Activated CD8-positive, alpha-beta T cell treated with anti-CD3 and anti-CD28 coated beads, Interleukin-2, amount 10 ng/mL, durations not matched to agents 7 days and 5 days (primary cell): ENCODE results near the gene PEX10. TPM values are rescaled to one million over a fixed set of nuclear protein-coding genes. Genes with fewer than 3 reads are reported as not detected.

Experiments
- total RNA-seq, 2 experiments: library from RNA; stranded (reverse); gene quantifications; one replicate each; pipeline ENCODE4 v1.2.3, GENCODE V29; 2021

Gene PEX10
- total RNA-seq, 2 experiments from 2014 or later, result 10.3 to 12.3 TPM

Other genes with a start within 250 kb of the PEX10 start
- 10 to 100 TPM; 69.7 to 74.4 TPM for gene FAAP20, start 217.8 kb downstream of the PEX10 start, total RNA-seq
- 10 to 100 TPM; 41.2 to 41.4 TPM for gene SKI, start 184.2 kb downstream of the PEX10 start, total RNA-seq
- gene MORN1, start 21.0 kb downstream of the PEX10 start, total RNA-seq, result 1 to 10 TPM; 6.2 to 7.9 TPM
- gene RER1, start 20.7 kb downstream of the PEX10 start, total RNA-seq, result 100 to 1,000 TPM; 148 to 151 TPM
- gene PLCH2, start 63.7 kb upstream of the PEX10 start, total RNA-seq, result 10 to 100 TPM in 1 of 2 experiments, 1 to 10 TPM in 1; 9.8 to 11.8 TPM
- gene PANK4, start 114.0 kb upstream of the PEX10 start, total RNA-seq, result 10 to 100 TPM; 55.9 to 66.8 TPM
- gene HES5, start 117.7 kb upstream of the PEX10 start, total RNA-seq, result not detected
- gene TNFRSF14, start 143.8 kb upstream of the PEX10 start, total RNA-seq, result 10 to 100 TPM; 85.8 to 86.5 TPM
- gene PRXL2B, start 174.2 kb upstream of the PEX10 start, total RNA-seq, result 10 to 100 TPM; 35.6 to 40.6 TPM
- 1 to 10 TPM; 3.7 to 4.0 TPM for gene MMEL1, start 220.5 kb upstream of the PEX10 start, total RNA-seq